NCI-H748 (cell line): Measurements from ENCODE around the gene C16orf82.
"Not testable (repeated sequence)": the region's sequence is repeated elsewhere in the genome, so short reads cannot be mapped to it uniquely, and the experiment has no call there.

Source experiments
- DNase-seq: peaks from one replicate; lab custom pipeline; 2025; ENCODE audit not compliant: unreplicated experiment; lab: John Stamatoyannopoulos, UW

Gene C16orf82

GRCh38 chr16:27086031-27086430 lies 19.3 kb downstream of the C16orf82 start:
- not testable (repeated sequence) for DNase-seq

GRCh38 chr16:27088216-27088615 lies 21.5 kb downstream of the C16orf82 start:
- DNase-seq = no peak

GRCh38 chr16:27096375-27096774 lies 29.6 kb downstream of the C16orf82 start:
- DNase-seq = no peak

GRCh38 chr16:27097800-27098230 lies 31.1 kb downstream of the C16orf82 start:
- DNase-seq = no peak

- no peak for DNase-seq
Measured at GRCh38 chr16:27098366-27099049, 31.8 kb downstream of the C16orf82 start.

- DNase-seq = no peak
Measured at GRCh38 chr16:27102701-27103575, 36.2 kb downstream of the C16orf82 start.

GRCh38 chr16:27103954-27104353 lies 37.2 kb downstream of the C16orf82 start:
- no peak for DNase-seq

- no peak for DNase-seq
Measured at GRCh38 chr16:27106305-27106704, 39.6 kb downstream of the C16orf82 start.

GRCh38 chr16:27107185-27107592 lies 40.5 kb downstream of the C16orf82 start:
- no peak for DNase-seq

GRCh38 chr16:27108051-27108770 lies 41.5 kb downstream of the C16orf82 start:
- DNase-seq = no peak

- DNase-seq = no peak
Measured at GRCh38 chr16:27108826-27109665, 42.3 kb downstream of the C16orf82 start.

GRCh38 chr16:27109666-27110523 lies 43.2 kb downstream of the C16orf82 start:
- peak; percentile 75 for DNase-seq

- no peak for DNase-seq
Measured at GRCh38 chr16:27110524-27110896, 43.8 kb downstream of the C16orf82 start.

GRCh38 chr16:27111486-27111885 lies 44.8 kb downstream of the C16orf82 start:
- DNase-seq = no peak

- no peak for DNase-seq
Measured at GRCh38 chr16:27112093-27112811, 45.5 kb downstream of the C16orf82 start.

GRCh38 chr16:27113341-27113841 lies 46.7 kb downstream of the C16orf82 start:
- no peak for DNase-seq

- DNase-seq = no peak
Measured at GRCh38 chr16:27114006-27114405, 47.3 kb downstream of the C16orf82 start.

GRCh38 chr16:27118526-27118925 lies 51.8 kb downstream of the C16orf82 start:
- no peak for DNase-seq
